GM18951 (cell line): ENCODE data around the gene U2SURP.

Experiments
- POLR2A ChIP-seq: IDR thresholded peaks from 4 replicates; pipeline ENCODE4 v1.6.1; 2011; ENCODE audit warnings: mild to moderate bottlenecking; ENCODE audit not compliant: insufficient read length, insufficient read depth; ENCODE audit errors: extremely low read depth
- in situ Hi-C: fragments of 300-500 bp; cut with MboI; formaldehyde crosslinking; loops from one replicate; pipeline ENCODE4 v1.12.0; 2022; ENCODE audit warnings: low sequenced_read_pairs, mixed read lengths, inconsistent platforms; ENCODE audit not compliant: unreplicated experiment

Gene U2SURP

GRCh38 chr3:142987080-142987700 lies 14.2 kb upstream of the U2SURP start:
- no peak for TF ChIP-seq POLR2A
- in situ Hi-C loops = loop anchor here (25.0 kb wide), 1 partner anchor 400 kb away; the partner anchor contains the start of genes ATR and PLS1

GRCh38 chr3:142987707-142988106 lies 13.7 kb upstream of the U2SURP start:
- TF ChIP-seq POLR2A = no peak
- in situ Hi-C loops = loop anchor here (25.0 kb wide), 1 partner anchor 400 kb away; the partner anchor contains the start of genes ATR and PLS1

DNA sequence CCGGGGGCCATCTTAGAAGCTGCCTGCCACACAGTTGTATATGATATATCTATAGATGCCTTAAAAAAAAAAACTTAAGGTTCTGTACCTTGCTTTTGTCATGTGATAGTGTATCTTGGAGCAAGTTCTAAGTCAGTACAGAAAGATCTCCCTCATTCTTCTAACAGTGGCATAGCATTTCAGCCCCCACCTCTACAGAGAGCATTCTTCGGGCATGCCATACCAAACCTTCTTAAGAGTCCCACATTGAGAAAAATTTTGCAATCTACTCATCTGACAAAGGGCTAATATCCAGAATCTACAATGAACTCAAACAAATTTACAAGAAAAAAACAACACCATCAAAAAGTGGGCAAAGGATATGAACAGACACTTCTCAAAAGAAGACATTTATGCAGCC lies 13.1 kb upstream of the U2SURP start:
- in situ Hi-C loops = loop anchor here (25.0 kb wide), 1 partner anchor 401 kb away; the partner anchor contains the start of genes ATR and PLS1

DNA sequence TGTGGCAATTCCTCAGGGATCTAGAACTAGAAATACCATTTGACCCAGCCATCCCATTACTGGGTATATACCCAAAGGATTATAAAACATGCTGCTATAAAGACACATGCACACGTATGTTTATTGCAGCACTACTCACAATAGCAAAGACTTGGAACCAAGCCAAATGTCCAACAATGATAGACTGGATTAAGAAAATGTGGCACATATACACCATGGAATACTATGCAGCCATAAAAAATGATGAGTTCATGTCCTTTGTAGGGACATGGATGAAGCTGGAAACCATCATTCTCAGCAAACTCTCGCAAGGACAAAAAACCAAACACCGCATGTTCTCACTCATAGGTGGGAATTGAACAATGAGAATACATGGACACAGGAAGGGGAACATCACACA lies 12.5 kb upstream of the U2SURP start:
- in situ Hi-C loops = loop anchor here (25.0 kb wide), 1 partner anchor 402 kb away; the partner anchor contains the start of genes ATR and PLS1

DNA sequence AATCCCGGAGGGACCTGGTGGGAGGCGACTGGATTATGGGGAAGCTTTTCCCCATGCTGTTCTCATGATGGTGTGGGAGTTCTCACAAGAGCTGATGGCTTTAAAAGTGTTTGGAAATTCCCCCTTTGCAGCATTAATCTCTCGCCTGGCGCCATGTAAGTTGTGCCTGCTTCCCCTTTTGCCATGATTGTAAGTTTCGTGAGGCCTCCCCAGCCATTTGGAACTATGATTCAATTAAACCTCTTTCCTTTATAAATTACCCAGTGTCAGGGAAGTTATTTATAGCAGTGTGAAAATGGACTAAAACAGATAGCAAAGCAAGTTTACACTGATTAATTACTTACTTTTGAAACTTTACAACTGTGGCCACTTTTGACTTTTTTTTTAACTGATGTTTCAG lies 10.6 kb upstream of the U2SURP start:
- no peak for TF ChIP-seq POLR2A
- in situ Hi-C loops = loop anchor here (10.0 to 25.0 kb wide), 2 partner anchors 166 to 403 kb away; partner anchors contain the start of genes ATR and PLS1

- in situ Hi-C loops = loop anchor here (10.0 to 25.0 kb wide), 2 partner anchors 168 to 405 kb away; partner anchors contain the start of genes ATR and PLS1
- TF ChIP-seq POLR2A = no peak
These were observed 9.0 kb upstream of the U2SURP start for GRCh38 chr3:142992323-142992722.

GRCh38 chr3:142993958-142994442 lies 7.4 kb upstream of the U2SURP start:
- TF ChIP-seq POLR2A = no peak

DNA sequence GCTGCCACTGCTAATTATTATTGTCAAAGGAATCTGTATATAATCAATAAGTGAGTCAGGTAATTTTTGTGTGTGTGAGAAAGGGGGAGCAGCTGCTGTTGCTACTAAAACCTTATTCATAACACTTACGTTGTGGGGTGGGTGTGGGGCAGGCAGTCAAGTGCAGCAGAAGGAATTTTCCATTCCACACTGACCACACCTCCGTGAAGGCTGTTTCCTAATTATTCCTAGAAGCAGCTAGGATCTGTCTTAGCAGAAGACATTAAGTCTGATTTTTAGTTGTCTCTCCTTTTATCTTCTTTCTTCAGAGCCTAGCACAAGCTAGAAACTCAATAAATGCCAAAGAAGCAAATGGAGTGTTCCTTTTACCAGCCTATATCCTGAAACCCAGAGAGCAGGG lies 4.0 kb upstream of the U2SURP start:
- in situ Hi-C loops = loop anchor here (10.0 to 25.0 kb wide), 2 partner anchors 173 to 410 kb away; partner anchors contain the start of genes ATR and PLS1
- TF ChIP-seq POLR2A = no peak

More at GRCh38 chr3:142993958-142994442, 7.4 kb upstream of the U2SURP start:
- in situ Hi-C loops = loop anchor here (10.0 to 25.0 kb wide), 2 partner anchors 169 to 407 kb away; partner anchors contain the start of genes ATR and PLS1

DNA sequence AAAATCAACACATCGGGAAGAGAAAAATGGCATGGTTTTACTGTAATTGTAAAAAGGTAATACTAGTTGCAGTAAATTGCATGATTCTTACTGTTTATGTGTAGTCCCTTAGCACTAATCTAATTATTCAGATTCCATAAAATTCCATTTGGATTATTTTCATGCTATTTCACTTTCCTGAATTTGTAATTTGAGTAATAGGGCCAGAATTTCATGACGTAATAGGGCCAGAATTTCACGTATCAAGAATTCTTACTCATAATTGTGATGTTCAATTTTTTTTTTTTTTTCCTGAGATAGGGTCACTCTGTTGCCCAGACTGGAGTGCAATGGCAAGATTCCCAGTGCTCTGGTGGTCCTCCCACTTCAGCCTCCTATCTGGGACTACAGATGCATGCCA lies 2.9 kb upstream of the U2SURP start:
- in situ Hi-C loops = loop anchor here (10.0 to 25.0 kb wide), 2 partner anchors 174 to 411 kb away; partner anchors contain the start of genes ATR and PLS1
- TF ChIP-seq POLR2A = no peak

- no peak for TF ChIP-seq POLR2A
- in situ Hi-C loops = loop anchor here (10.0 to 25.0 kb wide), 2 partner anchors 175 to 413 kb away; partner anchors contain the start of genes ATR and PLS1
These were observed 1.5 kb upstream of the U2SURP start for GRCh38 chr3:142999881-143000280.

GRCh38 chr3:143000528-143000927 lies 842 bp upstream of the U2SURP start:
- no peak for TF ChIP-seq POLR2A
- in situ Hi-C loops = no loop called here

DNA sequence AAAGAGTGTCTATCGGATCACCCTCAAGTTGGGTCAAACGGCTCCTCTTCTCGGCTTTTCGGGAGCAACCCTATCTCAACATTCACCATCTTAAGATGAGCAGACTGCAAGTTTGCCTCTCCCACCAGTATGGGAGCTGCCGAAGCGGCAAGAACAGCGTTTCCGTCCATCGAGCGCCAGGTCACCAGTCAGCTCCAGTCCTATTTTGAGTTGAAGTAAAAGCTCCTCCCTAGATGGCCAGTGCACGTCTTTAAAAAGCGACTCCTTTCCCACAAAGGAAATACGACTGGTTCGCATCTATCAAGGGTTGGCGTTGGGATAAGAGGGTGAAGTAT lies 369 bp upstream of the U2SURP start:
- in situ Hi-C loops = no loop called here
- TF ChIP-seq POLR2A = no peak

DNA sequence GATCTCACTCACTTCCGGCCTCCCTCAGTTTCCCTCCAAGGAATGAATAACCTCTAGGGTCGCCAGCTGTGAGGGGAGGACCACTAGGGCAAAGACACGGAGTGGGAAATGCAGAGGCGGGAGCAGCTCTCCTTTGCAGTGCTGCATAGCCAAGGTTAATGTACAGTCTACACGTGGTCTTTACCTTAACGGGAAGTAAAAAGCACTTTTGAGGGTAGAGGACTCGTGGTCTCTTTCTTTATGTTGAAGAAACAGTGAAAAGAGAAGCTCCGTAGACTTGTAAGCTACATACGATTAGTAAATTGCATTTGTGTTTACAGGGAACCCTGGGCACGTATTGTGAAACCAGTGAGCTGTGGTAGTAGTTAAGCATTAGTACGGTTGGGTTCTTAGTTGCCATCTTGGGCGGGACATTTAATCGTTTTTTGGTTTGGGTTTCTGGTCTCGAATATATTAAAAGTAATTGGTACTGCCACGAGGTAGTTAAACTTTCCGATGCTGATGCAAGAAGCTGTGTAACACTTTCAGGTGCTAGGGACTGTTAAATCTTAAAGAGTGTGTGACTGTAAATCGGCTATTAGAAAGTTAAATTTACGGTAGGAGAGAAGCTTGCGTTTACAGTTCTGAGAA lies 828 bp downstream of the U2SURP start:
- no peak for TF ChIP-seq POLR2A

DNA sequence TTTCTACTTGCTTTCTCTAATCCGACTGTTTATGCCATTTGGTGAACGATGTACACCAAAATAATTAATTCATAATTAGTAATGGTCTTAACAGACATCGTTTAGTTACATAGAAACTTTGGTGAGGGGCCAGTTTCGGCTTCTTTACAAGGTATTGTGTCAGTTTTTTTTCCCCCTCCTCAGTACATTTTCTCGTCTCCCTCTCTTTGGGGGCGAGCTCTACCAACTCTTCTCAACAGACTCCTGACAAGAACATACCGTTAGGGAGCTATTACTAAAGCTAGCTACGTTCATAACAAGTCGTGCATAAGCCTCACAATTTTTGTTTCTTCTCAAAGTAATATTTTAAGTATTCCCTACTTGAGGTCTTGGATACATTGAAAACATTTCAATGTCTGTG lies 1.4 kb downstream of the U2SURP start:
- in situ Hi-C loops = no loop called here
- TF ChIP-seq POLR2A = no peak

More for the DNA sequence above, 828 bp downstream of the U2SURP start:
- in situ Hi-C loops = no loop called here
